Parathyroid adenoma (tissue), 2 donors: ENCODE measurements around the gene ZNF333.
"Not testable (repeated sequence)": the region's sequence is repeated elsewhere in the genome, so short reads cannot be mapped to it uniquely, and the experiment has no call there.

Experiments used
- H2AFZ ChIP-seq: fragments of 300-600 bp; sonication (generic); one replicate; pipeline ENCODE4 v1.7.0; 2017; ENCODE audit warnings: antibody characterized with exemption, mild to moderate bottlenecking
- H3K27ac ChIP-seq: fragments of 300-600 bp; sonication (generic); one replicate; pipeline ENCODE4 v1.7.0; 2017
- H3K27me3 ChIP-seq: fragments of 300-600 bp; sonication (generic); one replicate; pipeline ENCODE4 v1.7.0; 2017; ENCODE audit warnings: low read length; ENCODE audit not compliant: control insufficient read depth, insufficient read depth
- H3K36me3 ChIP-seq: fragments of 300-600 bp; sonication (generic); one replicate; pipeline ENCODE4 v1.7.0; 2017; ENCODE audit warnings: low read length; ENCODE audit not compliant: control insufficient read depth, insufficient read depth
- H3K4me1 ChIP-seq: fragments of 300-600 bp; sonication (generic); one replicate; pipeline ENCODE4 v1.7.0; 2017; ENCODE audit warnings: control low read depth
- H3K4me2 ChIP-seq: fragments of 300-600 bp; sonication (generic); one replicate; pipeline ENCODE4 v1.7.0; 2017; ENCODE audit warnings: low read length
- H3K4me3 ChIP-seq: fragments of 300-600 bp; sonication (generic); one replicate; pipeline ENCODE4 v1.7.0; 2017; ENCODE audit warnings: low read depth, low read length
- H3K79me2 ChIP-seq: fragments of 300-600 bp; sonication (generic); one replicate; pipeline ENCODE4 v1.7.0; 2017; ENCODE audit warnings: control low read depth
- H3K9ac ChIP-seq: fragments of 300-600 bp; sonication (generic); one replicate; pipeline ENCODE4 v1.7.0; 2017; ENCODE audit warnings: mild to moderate bottlenecking
- H3K9me3 ChIP-seq: fragments of 300-600 bp; sonication (generic); one replicate; pipeline ENCODE4 v1.7.0; 2017; ENCODE audit warnings: low read length; ENCODE audit not compliant: control insufficient read depth
- TF ChIP-seq, protein P1 (sequence below): fragments of 300-600 bp; sonication (generic); IDR thresholded peaks from one replicate; pipeline ENCODE4 v1.7.0; 2017; ENCODE audit warnings: antibody characterized with exemption, mild to moderate bottlenecking
- donor health status: primary hyperparathyroidism.

Gene ZNF333

DNA sequence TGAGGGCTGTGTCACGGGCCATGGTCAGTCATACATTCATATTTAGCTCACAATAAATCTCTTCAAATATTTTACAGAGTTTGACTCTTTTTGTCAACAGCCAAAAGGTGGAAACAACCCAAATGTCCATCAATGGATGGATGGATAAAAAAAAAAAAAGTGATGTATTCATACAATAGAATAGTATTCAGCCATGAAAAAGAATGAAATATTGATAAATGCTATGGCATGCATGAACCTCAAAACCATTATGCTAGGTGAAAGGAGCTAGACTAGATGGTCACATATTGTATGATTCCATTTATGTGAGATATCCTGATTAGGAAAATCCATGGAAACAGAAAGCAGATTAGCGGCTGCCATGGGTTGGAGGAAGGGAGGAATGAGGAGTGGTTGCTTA is 72.3 kb downstream of the ZNF333 start:
- Histone ChIP-seq H3K36me3 (no peaks in the 10 kb centered on the region), H3K4me2 (no peak overlapping the region), H3K4me1 (no peaks in the 10 kb centered on the region), H3K79me2 (no peaks in the 10 kb centered on the region), H3K27me3 (no peaks in the 10 kb centered on the region), H3K4me3 (no peak overlapping the region), H3K9me3 (no peaks in the 10 kb centered on the region), H3K27ac (no peak overlapping the region), H2AFZ (no peak overlapping the region), H3K9ac (no peak overlapping the region)
- TF ChIP-seq, protein P1, sequence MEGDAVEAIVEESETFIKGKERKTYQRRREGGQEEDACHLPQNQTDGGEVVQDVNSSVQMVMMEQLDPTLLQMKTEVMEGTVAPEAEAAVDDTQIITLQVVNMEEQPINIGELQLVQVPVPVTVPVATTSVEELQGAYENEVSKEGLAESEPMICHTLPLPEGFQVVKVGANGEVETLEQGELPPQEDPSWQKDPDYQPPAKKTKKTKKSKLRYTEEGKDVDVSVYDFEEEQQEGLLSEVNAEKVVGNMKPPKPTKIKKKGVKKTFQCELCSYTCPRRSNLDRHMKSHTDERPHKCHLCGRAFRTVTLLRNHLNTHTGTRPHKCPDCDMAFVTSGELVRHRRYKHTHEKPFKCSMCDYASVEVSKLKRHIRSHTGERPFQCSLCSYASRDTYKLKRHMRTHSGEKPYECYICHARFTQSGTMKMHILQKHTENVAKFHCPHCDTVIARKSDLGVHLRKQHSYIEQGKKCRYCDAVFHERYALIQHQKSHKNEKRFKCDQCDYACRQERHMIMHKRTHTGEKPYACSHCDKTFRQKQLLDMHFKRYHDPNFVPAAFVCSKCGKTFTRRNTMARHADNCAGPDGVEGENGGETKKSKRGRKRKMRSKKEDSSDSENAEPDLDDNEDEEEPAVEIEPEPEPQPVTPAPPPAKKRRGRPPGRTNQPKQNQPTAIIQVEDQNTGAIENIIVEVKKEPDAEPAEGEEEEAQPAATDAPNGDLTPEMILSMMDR = no peak

DNA sequence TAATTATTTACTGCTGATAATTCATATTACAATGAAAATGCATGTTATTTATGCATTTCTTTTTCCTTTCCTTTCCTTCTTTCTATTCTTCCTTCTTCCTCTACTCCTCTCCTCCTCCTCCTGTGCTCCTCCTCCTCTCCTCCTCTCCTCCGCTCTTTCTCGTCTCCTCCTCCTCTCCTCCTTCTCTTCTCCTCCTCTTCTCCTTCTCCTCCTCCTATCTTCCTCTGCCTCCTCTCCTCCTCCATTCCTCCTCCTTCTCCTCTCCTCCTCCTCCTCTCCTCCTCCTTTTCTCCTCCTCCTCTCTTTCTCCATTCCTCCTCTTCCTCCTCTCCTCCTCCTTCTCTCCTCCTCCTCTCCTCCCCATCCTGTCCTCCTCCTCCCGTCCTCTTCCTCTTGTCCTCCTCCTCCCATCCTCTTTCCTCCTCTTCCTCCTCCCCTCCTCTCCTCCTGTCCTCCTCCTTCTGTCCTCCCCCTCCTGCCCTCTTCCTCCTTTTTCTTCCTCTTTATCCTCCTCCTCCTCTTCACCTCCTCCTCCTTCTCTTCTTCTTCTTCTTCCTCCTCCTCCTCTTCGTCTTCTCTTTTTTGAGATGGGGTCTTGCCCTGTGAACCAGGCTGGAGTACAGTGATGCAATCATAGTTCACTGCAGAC is 73.8 kb downstream of the ZNF333 start:
- no peaks in the 10 kb centered on the region for H3K4me1 ChIP-seq
- H3K4me3 ChIP-seq = no peak overlapping the region
- H3K27me3 ChIP-seq = no peaks in the 10 kb centered on the region
- no peaks in the 10 kb centered on the region for H3K9me3 ChIP-seq
- TF ChIP-seq, protein P1 = no peak
- H2AFZ ChIP-seq = no peak overlapping the region
- H3K36me3 ChIP-seq = no peaks in the 10 kb centered on the region
- no peaks in the 10 kb centered on the region for H3K79me2 ChIP-seq
- H3K27ac ChIP-seq = no peak overlapping the region
- no peak overlapping the region for H3K9ac ChIP-seq
- no peak overlapping the region for H3K4me2 ChIP-seq

DNA sequence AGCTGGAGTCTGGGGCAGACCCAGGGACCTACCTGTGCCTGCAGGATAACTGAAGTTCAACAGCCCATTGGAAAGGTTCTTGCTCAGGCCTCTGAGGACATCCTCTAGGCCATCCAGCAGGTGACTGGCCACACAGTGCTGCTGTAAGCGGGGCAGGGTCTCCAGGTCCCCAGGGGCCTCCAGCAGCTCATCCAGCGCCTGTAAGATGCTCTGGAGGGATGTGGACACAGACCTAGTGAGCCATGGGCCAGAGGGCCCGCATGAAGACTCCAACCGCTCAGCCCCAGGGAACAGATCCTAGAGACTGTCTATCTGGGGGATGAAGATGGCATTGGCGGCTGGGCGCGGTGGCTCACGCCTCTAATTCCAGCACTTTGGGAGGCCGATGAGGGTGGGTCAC is 74.6 kb downstream of the ZNF333 start:
- TF ChIP-seq, protein P1 = no peak
- Histone ChIP-seq H3K36me3 (no peaks in the 10 kb centered on the region), H3K4me3 (no peak overlapping the region), H3K4me2 (no peak overlapping the region), H3K9ac (no peak overlapping the region), H3K27me3 (no peaks in the 10 kb centered on the region), H3K9me3 (no peaks in the 10 kb centered on the region), H3K4me1 (no peaks in the 10 kb centered on the region), H3K79me2 (no peaks in the 10 kb centered on the region), H3K27ac (no peak overlapping the region), H2AFZ (no peak overlapping the region)

DNA sequence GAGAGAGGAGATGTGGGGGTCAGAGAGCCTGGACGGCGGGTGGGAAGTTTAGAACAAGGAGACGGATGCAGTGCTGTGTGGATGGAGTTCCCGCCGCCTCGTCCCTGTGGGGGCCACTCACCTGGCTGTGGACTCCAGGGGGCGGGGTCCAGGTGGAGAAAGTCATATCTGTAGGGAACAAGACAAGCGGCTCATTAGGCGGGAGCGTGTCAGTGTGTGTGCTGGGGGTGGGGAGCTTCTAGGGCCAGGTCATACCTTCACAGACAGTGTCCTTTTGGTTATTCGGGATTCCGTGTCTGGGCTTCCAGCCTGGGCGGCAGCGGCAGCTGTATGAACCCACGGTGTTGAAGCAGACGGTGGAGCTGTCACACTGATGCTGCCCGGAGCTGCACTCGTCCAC is 75.6 kb downstream of the ZNF333 start:
- not testable (repeated sequence) for H3K4me2 ChIP-seq, H3K4me1 ChIP-seq, H3K36me3 ChIP-seq, H3K9me3 ChIP-seq, H3K27ac ChIP-seq, H2AFZ ChIP-seq, H3K79me2 ChIP-seq, H3K4me3 ChIP-seq, H3K9ac ChIP-seq, H3K27me3 ChIP-seq

DNA sequence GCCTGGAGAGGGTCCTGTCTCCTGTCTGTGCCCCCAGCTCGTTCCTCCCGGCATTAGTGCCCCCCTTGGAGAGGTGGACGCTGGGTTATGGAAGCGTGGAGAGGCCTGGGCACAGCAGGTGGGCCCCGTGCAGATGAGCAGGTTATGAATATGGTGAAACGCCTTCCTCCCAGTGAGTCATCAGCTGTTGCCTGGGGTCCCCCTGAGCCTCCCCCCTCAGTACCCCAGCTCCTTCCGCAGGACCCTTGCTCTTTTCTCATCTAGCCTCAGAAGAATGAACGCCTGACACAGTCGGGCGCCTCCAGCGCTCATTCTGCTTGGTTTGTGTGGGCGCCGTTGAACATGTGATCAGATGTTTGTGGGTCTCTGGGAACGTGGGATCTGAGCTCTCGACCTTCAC is 76.0 kb downstream of the ZNF333 start:
- not testable (repeated sequence) for H3K4me2 ChIP-seq, H3K36me3 ChIP-seq, H2AFZ ChIP-seq, H3K27me3 ChIP-seq, H3K9me3 ChIP-seq, H3K4me1 ChIP-seq, H3K27ac ChIP-seq, H3K4me3 ChIP-seq, H3K9ac ChIP-seq, H3K79me2 ChIP-seq

DNA sequence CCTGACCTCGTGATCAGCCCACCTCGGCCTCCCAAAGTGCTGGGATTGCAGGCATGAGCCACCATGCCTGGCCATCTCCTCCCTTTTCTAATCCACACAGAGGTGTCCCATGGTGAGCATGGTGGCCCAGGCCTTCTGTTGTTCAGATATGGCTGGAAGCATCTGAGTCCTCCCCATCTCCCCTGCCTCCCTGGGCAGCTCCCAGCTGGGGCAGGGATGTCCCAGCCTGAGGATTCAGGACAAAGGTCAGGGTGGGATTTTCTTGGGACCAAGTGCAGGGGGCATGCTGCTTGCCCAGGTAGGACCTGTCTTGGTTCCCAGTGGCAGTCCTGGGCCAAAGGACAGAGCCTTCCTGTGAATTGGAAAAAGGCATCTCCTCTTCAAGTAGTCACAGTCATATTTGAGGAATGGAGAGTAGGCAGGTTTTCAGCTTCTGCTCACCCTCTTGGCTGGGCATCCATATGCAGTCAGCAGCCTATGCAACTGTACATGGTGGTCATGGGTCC is 77.7 kb downstream of the ZNF333 start:
- H3K79me2 ChIP-seq = no peaks in the 10 kb centered on the region
- no peak overlapping the region for H2AFZ ChIP-seq
- no peaks in the 10 kb centered on the region for H3K4me1 ChIP-seq
- no peaks in the 10 kb centered on the region for H3K27me3 ChIP-seq
- H3K36me3 ChIP-seq = no peaks in the 10 kb centered on the region
- no peak overlapping the region for H3K4me2 ChIP-seq
- H3K9ac ChIP-seq = no peak overlapping the region
- H3K4me3 ChIP-seq = no peak overlapping the region
- no peak overlapping the region for H3K27ac ChIP-seq
- H3K9me3 ChIP-seq = no peaks in the 10 kb centered on the region
- TF ChIP-seq, protein P1 = no peak
